ENCODE measurements around the gene MTOR.
"Not testable (repeated sequence)": the region's sequence is repeated elsewhere in the genome, so short reads cannot be mapped to it uniquely, and the experiment has no call there.

Gene MTOR

DNA sequence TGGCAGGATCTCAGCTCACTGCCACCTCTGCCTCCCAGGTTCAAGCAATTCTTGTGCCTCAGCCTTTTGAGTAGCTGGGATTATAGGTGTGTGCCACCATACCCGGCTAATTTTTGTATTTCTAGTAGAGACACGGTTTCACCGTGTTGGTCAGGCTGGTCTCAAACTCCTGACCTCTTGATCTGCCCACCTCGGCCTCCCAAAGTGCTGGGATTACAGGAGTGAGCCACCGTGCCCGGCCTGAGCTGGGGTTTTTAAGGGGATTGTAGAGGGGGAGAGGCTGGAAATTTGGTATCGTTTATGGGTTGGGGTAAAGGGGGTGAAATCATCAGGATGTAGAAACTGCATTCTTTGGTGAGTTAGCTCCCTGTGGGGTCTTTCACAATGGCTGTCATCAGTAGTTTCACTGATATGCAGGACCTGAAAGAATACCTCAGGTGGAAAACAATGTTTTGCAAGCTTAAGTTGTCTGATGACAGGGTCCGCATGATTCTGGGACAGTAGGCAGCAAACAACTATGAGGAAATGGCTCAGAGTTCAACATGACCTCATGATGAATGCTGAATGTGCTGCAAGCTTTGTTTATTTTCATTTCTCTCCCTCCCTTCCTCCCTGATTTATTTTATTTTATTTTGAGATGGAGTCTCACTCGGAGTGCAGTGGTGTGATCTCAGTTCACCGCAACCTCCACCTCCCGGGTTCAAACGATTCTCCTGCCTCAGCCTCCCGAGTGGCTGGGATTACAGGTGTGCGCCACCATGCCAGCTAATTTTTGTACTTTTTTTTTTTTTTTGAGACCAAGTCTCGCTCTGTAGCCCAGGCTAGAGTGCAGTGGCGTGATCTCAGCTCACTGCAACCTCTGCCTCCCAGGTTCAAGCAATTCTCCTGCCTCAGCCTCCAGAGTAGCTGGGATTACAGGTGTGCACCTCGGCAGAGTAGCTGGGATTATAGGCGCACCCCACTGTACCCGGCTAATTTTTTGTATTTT lies 5.3 kb upstream of the MTOR start:
- H3K4me2 ChIP-seq (ENCODE audit: low read length); H2AK5ac ChIP-seq (ENCODE audit: low read length); H3K27ac ChIP-seq (ENCODE audit: low read depth, low read length); DNase-seq; H2BK5ac ChIP-seq (ENCODE audit: low read length); H3K56ac ChIP-seq (ENCODE audit: low read length); H4K8ac ChIP-seq (ENCODE audit: low read depth, low read length); H3K4me3 ChIP-seq (ENCODE audit: low read length); H3K27me3 ChIP-seq (ENCODE audit: insufficient read depth, low read length, poor library complexity); H4K5ac ChIP-seq (ENCODE audit: low read length); H3K4ac ChIP-seq (ENCODE audit: low read depth, low read length); H3K9ac ChIP-seq (ENCODE audit: low read length); H3K36me3 ChIP-seq (ENCODE audit: control insufficient read depth, insufficient read depth, low read length); H2BK120ac ChIP-seq (ENCODE audit: low read depth, low read length); H3K23ac ChIP-seq (ENCODE audit: low read length); H3K18ac ChIP-seq (ENCODE audit: low read length); H3K4me1 ChIP-seq (ENCODE audit: control insufficient read depth, low read depth, low read length); H3K79me1 ChIP-seq (ENCODE audit: low read length); H3K79me2 ChIP-seq (ENCODE audit: control insufficient read depth, insufficient read depth, low read length); H2BK15ac ChIP-seq (replicated peaks; ENCODE audit: low read depth): not testable (repeated sequence)
- WGBS (ENCODE audit: extremely low coverage, insufficient coverage, low lambda C conversion rate) = no CpG with 5 or more reads among the region's 19 CpGs

DNA sequence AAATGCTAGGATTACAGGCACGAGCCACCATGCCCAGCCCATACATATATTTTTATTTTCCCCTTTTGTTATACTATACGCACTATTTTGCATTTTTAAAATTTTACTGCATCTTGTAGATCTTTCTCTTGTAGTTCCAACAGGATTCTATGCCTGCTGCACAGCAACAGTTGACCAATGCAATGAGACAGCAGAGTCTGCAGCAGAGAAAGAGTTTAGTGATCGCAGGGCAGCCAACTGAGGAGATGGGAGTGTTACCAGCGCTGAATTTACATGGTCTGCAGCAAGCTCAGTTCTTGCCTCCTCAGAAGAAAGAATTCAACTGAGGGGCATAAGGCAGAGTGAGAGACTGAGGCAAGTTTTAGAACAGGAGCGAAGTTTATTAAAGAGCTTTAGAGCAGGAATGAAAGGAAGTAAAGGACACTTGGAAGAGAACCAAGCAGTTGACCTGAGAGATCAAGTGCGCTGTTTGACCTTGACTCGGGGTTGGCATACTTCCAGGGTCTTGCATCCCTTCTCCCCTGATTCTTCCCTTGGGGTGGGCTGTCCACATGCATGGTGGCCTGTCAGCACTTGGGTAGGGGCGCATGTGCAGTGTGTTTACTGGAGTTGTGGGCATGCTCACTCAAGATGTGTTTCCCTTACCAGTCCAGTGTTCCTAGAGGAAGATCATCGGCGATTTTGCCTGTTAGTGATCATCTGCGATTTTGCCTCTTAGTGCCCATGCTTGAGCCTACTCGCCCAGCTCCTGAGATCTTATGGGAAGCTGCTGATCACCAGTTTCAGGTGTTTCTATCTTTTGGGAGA lies 4.1 kb upstream of the MTOR start:
- H4K8ac ChIP-seq (ENCODE audit: low read depth, low read length) = no peak overlapping the region
- H3K4ac ChIP-seq (ENCODE audit: low read depth, low read length) = no peak overlapping the region
- H3K79me2 ChIP-seq (ENCODE audit: control insufficient read depth, insufficient read depth, low read length) = peaks cover 8% of the 10 kb centered on the region
- no peak overlapping the region for H2BK5ac ChIP-seq (ENCODE audit: low read length)
- no peak overlapping the region for H4K5ac ChIP-seq (ENCODE audit: low read length)
- H2AK5ac ChIP-seq (ENCODE audit: low read length) = no peak overlapping the region
- H3K27me3 ChIP-seq (ENCODE audit: insufficient read depth, low read length, poor library complexity) = no peaks in the 10 kb centered on the region
- H2BK15ac ChIP-seq (replicated peaks; ENCODE audit: low read depth) = no peak overlapping the region
- no peak overlapping the region for H3K56ac ChIP-seq (ENCODE audit: low read length)
- H3K79me1 ChIP-seq (ENCODE audit: low read length) = peaks cover 2% of the 10 kb centered on the region
- WGBS (ENCODE audit: extremely low coverage, insufficient coverage, low lambda C conversion rate) = no CpG with 5 or more reads among the region's 12 CpGs
- DNase-seq = no peak
- H3K36me3 ChIP-seq (ENCODE audit: control insufficient read depth, insufficient read depth, low read length) = no peaks in the 10 kb centered on the region
- H3K23ac ChIP-seq (ENCODE audit: low read length) = no peak overlapping the region
- no peak overlapping the region for H2BK120ac ChIP-seq (ENCODE audit: low read depth, low read length)
- H3K9ac ChIP-seq (ENCODE audit: low read length) = no peak overlapping the region
- no peak overlapping the region for H3K27ac ChIP-seq (ENCODE audit: low read depth, low read length)
- no peak overlapping the region for H3K4me2 ChIP-seq (ENCODE audit: low read length)
- H3K4me1 ChIP-seq (ENCODE audit: control insufficient read depth, low read depth, low read length) = no peaks in the 10 kb centered on the region
- H3K18ac ChIP-seq (ENCODE audit: low read length) = no peak overlapping the region
- H3K4me3 ChIP-seq (ENCODE audit: low read length) = no peak overlapping the region

DNA sequence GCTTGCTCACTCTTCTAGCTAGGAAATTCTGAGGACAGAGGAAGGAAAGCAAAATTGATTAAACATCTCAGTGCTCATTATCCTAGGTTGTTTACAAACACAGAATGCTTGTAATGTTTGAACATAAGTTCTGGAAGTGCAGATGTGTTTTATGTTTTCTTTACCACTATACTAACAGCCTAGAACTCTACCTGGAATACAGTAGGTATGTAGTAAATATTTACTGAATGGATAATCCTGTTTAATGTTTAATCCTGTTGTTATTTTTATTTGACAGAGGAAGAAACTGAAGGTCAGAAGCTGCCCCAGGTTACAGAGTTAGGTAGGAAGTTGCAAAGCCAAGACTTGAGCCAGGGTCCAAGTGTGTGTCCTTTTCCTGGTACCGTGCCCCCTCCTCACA lies 6.1 kb downstream of the MTOR start:
- no peak overlapping the region for H4K5ac ChIP-seq (ENCODE audit: low read length)
- no peak overlapping the region for H2BK5ac ChIP-seq (ENCODE audit: low read length)
- H3K23ac ChIP-seq (ENCODE audit: low read length) = no peak overlapping the region
- H3K27me3 ChIP-seq (ENCODE audit: insufficient read depth, low read length, poor library complexity) = no peaks in the 10 kb centered on the region
- H2BK15ac ChIP-seq (replicated peaks; ENCODE audit: low read depth) = no peak overlapping the region
- no peak overlapping the region for H3K4me3 ChIP-seq (ENCODE audit: low read length)
- no peak overlapping the region for H3K4ac ChIP-seq (ENCODE audit: low read depth, low read length)
- no peak overlapping the region for H3K4me2 ChIP-seq (ENCODE audit: low read length)
- no peak overlapping the region for H2AK5ac ChIP-seq (ENCODE audit: low read length)
- H3K4me1 ChIP-seq (ENCODE audit: control insufficient read depth, low read depth, low read length) = peaks cover under 1% of the 10 kb centered on the region
- H3K79me1 ChIP-seq (ENCODE audit: low read length) = no peaks in the 10 kb centered on the region
- no peak overlapping the region for H3K27ac ChIP-seq (ENCODE audit: low read depth, low read length)
- WGBS (ENCODE audit: extremely low coverage, insufficient coverage, low lambda C conversion rate) = no CpG with 5 or more reads among the region's 1 CpG
- peaks cover under 1% of the 10 kb centered on the region for H3K79me2 ChIP-seq (ENCODE audit: control insufficient read depth, insufficient read depth, low read length)
- H3K56ac ChIP-seq (ENCODE audit: low read length) = no peak overlapping the region
- H3K9ac ChIP-seq (ENCODE audit: low read length) = no peak overlapping the region
- H3K36me3 ChIP-seq (ENCODE audit: control insufficient read depth, insufficient read depth, low read length) = peaks cover 17% of the 10 kb centered on the region
- H2BK120ac ChIP-seq (ENCODE audit: low read depth, low read length) = no peak overlapping the region
- H3K18ac ChIP-seq (ENCODE audit: low read length) = no peak overlapping the region
- no peak for DNase-seq
- no peak overlapping the region for H4K8ac ChIP-seq (ENCODE audit: low read depth, low read length)

- no peak overlapping the region for H3K4ac ChIP-seq (ENCODE audit: low read depth, low read length)
- peaks cover 26% of the 10 kb centered on the region for H3K36me3 ChIP-seq (ENCODE audit: control insufficient read depth, insufficient read depth, low read length)
- no peak overlapping the region for H3K4me3 ChIP-seq (ENCODE audit: low read length)
- no peaks in the 10 kb centered on the region for H3K79me1 ChIP-seq (ENCODE audit: low read length)
- H3K27ac ChIP-seq (ENCODE audit: low read depth, low read length) = no peak overlapping the region
- H2AK5ac ChIP-seq (ENCODE audit: low read length) = no peak overlapping the region
- H3K18ac ChIP-seq (ENCODE audit: low read length) = no peak overlapping the region
- H3K56ac ChIP-seq (ENCODE audit: low read length) = no peak overlapping the region
- no peak overlapping the region for H4K8ac ChIP-seq (ENCODE audit: low read depth, low read length)
- no peak overlapping the region for H2BK5ac ChIP-seq (ENCODE audit: low read length)
- H3K4me2 ChIP-seq (ENCODE audit: low read length) = no peak overlapping the region
- no peak overlapping the region for H4K5ac ChIP-seq (ENCODE audit: low read length)
- no peak overlapping the region for H2BK15ac ChIP-seq (replicated peaks; ENCODE audit: low read depth)
- WGBS (ENCODE audit: extremely low coverage, insufficient coverage, low lambda C conversion rate) = no CpG with 5 or more reads among the region's 8 CpGs
- H3K79me2 ChIP-seq (ENCODE audit: control insufficient read depth, insufficient read depth, low read length) = no peaks in the 10 kb centered on the region
- no peak for DNase-seq
- no peak overlapping the region for H2BK120ac ChIP-seq (ENCODE audit: low read depth, low read length)
- H3K23ac ChIP-seq (ENCODE audit: low read length) = no peak overlapping the region
- no peak overlapping the region for H3K9ac ChIP-seq (ENCODE audit: low read length)
- no peaks in the 10 kb centered on the region for H3K4me1 ChIP-seq (ENCODE audit: control insufficient read depth, low read depth, low read length)
- no peaks in the 10 kb centered on the region for H3K27me3 ChIP-seq (ENCODE audit: insufficient read depth, low read length, poor library complexity)
Measured at GRCh38 chr1:11253226-11253625, 9.1 kb downstream of the MTOR start.

DNA sequence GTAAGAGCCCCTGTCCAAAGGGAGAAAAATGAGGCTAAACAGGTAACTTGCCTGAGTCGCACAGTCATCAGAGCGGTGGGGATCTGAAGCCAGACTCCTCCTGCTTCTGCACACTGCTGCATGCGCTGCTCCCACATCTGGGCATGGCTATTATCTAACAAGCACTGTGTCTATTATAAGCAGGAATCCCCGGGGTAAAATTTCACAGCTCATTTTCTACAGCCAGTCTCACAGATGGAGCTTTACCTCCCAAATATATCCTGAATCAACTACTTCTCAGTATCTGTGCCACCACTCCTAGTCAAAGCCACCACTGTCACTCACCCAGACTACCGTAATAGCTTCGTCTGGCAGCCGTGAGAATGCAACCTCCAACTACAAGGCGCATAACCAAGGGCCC lies 9.8 kb downstream of the MTOR start:
- Histone ChIP-seq H3K27me3 (ENCODE audit: insufficient read depth, low read length, poor library complexity) (no peaks in the 10 kb centered on the region), H3K36me3 (ENCODE audit: control insufficient read depth, insufficient read depth, low read length) (peaks cover 26% of the 10 kb centered on the region)

More for the DNA sequence above, 9.8 kb downstream of the MTOR start:
- Histone ChIP-seq H2BK5ac (ENCODE audit: low read length) (no peak overlapping the region), H2BK15ac (replicated peaks; ENCODE audit: low read depth) (no peak overlapping the region), H4K5ac (ENCODE audit: low read length) (no peak overlapping the region), H3K4me1 (ENCODE audit: control insufficient read depth, low read depth, low read length) (no peaks in the 10 kb centered on the region), H3K56ac (ENCODE audit: low read length) (no peak overlapping the region), H3K23ac (ENCODE audit: low read length) (no peak overlapping the region), H3K4ac (ENCODE audit: low read depth, low read length) (no peak overlapping the region), H3K18ac (ENCODE audit: low read length) (no peak overlapping the region), H3K4me2 (ENCODE audit: low read length) (no peak overlapping the region), H4K8ac (ENCODE audit: low read depth, low read length) (no peak overlapping the region), H3K4me3 (ENCODE audit: low read length) (no peak overlapping the region), H3K27ac (ENCODE audit: low read depth, low read length) (no peak overlapping the region), H3K9ac (ENCODE audit: low read length) (no peak overlapping the region), H3K79me1 (ENCODE audit: low read length) (no peaks in the 10 kb centered on the region), H3K79me2 (ENCODE audit: control insufficient read depth, insufficient read depth, low read length) (no peaks in the 10 kb centered on the region), H2AK5ac (ENCODE audit: low read length) (no peak overlapping the region), H2BK120ac (ENCODE audit: low read depth, low read length) (no peak overlapping the region)
- DNase-seq = no peak
- WGBS (ENCODE audit: extremely low coverage, insufficient coverage, low lambda C conversion rate) = no CpG with 5 or more reads among the region's 8 CpGs
